Measurements from ENCODE around the gene CAMKMT.

The CAMKMT gene

DNA sequence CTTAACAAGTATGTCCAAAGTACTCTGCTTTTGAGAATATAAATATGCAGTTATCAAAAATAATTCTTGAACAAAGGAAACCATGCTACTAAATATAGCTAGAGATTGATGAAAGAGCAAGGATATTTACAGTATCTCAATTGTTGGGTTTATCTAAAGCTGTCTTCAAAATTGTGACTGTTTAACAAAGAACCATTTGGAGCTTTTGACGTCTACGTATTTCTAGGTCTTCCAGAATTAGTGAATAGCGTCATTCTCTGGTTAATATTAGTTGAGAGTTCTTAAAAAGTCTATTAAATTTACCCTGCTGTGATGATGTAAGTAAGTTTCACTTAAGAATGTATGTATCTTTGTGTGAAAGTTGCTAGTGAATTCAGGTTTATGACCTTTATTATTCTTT is 356.7 kb downstream of the CAMKMT start:
- no peak overlapping the region for H3K27ac ChIP-seq (ENCODE audit: low read depth, low read length)
- H3K9ac ChIP-seq (ENCODE audit: low read depth, low read length) = no peak overlapping the region
- H3K27me3 ChIP-seq (ENCODE audit: control insufficient read depth, insufficient read depth, low read length) = no peaks in the 10 kb centered on the region
- H3K4me1 ChIP-seq (ENCODE audit: control insufficient read depth, insufficient read depth, low read length) = peaks cover 10% of the 10 kb centered on the region
- no peaks in the 10 kb centered on the region for H3K9me3 ChIP-seq (ENCODE audit: control insufficient read depth, insufficient read depth, low read length)
- H3K4me3 ChIP-seq (ENCODE audit: low read depth, low read length) = no peak overlapping the region
- H3K36me3 ChIP-seq (ENCODE audit: control insufficient read depth, insufficient read depth, low read length) = no peaks in the 10 kb centered on the region

GRCh38 chr2:44719562-44719961 is 357.8 kb downstream of the CAMKMT start:
- Histone ChIP-seq H3K4me3 (ENCODE audit: low read depth, low read length) (no peak overlapping the region), H3K36me3 (ENCODE audit: control insufficient read depth, insufficient read depth, low read length) (no peaks in the 10 kb centered on the region), H3K27me3 (ENCODE audit: control insufficient read depth, insufficient read depth, low read length) (no peaks in the 10 kb centered on the region), H3K9me3 (ENCODE audit: control insufficient read depth, insufficient read depth, low read length) (no peaks in the 10 kb centered on the region), H3K9ac (ENCODE audit: low read depth, low read length) (no peak overlapping the region), H3K27ac (ENCODE audit: low read depth, low read length) (no peak overlapping the region), H3K4me1 (ENCODE audit: control insufficient read depth, insufficient read depth, low read length) (peaks cover 6% of the 10 kb centered on the region)

GRCh38 chr2:44722026-44722625 is 360.4 kb downstream of the CAMKMT start:
- no peaks in the 10 kb centered on the region for H3K36me3 ChIP-seq (ENCODE audit: control insufficient read depth, insufficient read depth, low read length)
- no peak overlapping the region for H3K4me3 ChIP-seq (ENCODE audit: low read depth, low read length)
- H3K27ac ChIP-seq (ENCODE audit: low read depth, low read length) = no peak overlapping the region
- no peaks in the 10 kb centered on the region for H3K9me3 ChIP-seq (ENCODE audit: control insufficient read depth, insufficient read depth, low read length)
- H3K27me3 ChIP-seq (ENCODE audit: control insufficient read depth, insufficient read depth, low read length) = no peaks in the 10 kb centered on the region
- H3K9ac ChIP-seq (ENCODE audit: low read depth, low read length) = no peak overlapping the region
- H3K4me1 ChIP-seq (ENCODE audit: control insufficient read depth, insufficient read depth, low read length) = no peaks in the 10 kb centered on the region

DNA sequence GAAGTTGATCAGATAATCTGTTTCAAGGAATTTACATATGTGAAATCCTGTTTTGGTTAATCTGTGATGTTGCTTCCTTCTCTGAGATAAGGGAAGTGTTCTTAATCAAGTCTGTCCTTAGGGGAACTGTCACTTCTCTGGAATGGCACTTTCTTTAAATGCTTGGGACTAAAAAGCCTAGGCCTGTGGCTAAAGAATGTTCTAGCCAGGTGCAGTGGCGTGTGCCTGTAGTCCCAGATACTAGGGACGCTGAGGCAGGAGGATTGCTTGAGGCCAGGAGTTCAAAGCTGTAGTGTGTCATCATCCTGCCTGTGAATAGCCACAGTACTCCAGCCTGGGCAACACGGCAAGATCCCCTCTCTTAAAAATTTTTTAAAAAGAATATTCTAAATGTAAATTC is 362.2 kb downstream of the CAMKMT start:
- H3K36me3 ChIP-seq (ENCODE audit: control insufficient read depth, insufficient read depth, low read length) = no peaks in the 10 kb centered on the region
- no peaks in the 10 kb centered on the region for H3K4me1 ChIP-seq (ENCODE audit: control insufficient read depth, insufficient read depth, low read length)
- H3K9ac ChIP-seq (ENCODE audit: low read depth, low read length) = no peak overlapping the region
- no peaks in the 10 kb centered on the region for H3K27me3 ChIP-seq (ENCODE audit: control insufficient read depth, insufficient read depth, low read length)
- H3K4me3 ChIP-seq (ENCODE audit: low read depth, low read length) = no peak overlapping the region
- no peaks in the 10 kb centered on the region for H3K9me3 ChIP-seq (ENCODE audit: control insufficient read depth, insufficient read depth, low read length)
- H3K27ac ChIP-seq (ENCODE audit: low read depth, low read length) = no peak overlapping the region

- H3K27me3 ChIP-seq (ENCODE audit: control insufficient read depth, insufficient read depth, low read length) = no peaks in the 10 kb centered on the region
Observed at GRCh38 chr2:44730593-44730992, 368.8 kb downstream of the CAMKMT start.

DNA sequence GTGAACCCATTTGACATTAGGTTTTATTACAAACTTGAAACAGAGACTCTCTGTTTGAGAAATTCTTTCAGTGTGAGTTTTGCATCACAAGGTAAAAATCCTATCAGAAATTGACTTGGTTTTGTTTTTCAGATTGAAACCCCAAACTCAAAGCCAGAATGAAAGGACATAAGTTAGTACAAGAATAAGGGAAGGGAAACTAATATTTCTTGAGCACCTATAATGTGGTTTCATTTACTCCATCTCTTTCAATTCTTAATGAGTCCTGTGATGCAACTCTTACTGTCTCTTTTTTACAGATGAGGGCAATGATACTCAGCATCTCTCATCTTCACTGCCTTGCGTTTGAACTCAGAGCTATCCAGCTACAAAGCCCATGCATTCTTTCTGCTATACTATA is 369.8 kb downstream of the CAMKMT start:
- no peak overlapping the region for H3K4me3 ChIP-seq (ENCODE audit: low read depth, low read length)
- no peak overlapping the region for H3K27ac ChIP-seq (ENCODE audit: low read depth, low read length)
- H3K4me1 ChIP-seq (ENCODE audit: control insufficient read depth, insufficient read depth, low read length) = no peaks in the 10 kb centered on the region
- no peaks in the 10 kb centered on the region for H3K27me3 ChIP-seq (ENCODE audit: control insufficient read depth, insufficient read depth, low read length)
- no peaks in the 10 kb centered on the region for H3K36me3 ChIP-seq (ENCODE audit: control insufficient read depth, insufficient read depth, low read length)
- peaks cover 3% of the 10 kb centered on the region for H3K9me3 ChIP-seq (ENCODE audit: control insufficient read depth, insufficient read depth, low read length)
- H3K9ac ChIP-seq (ENCODE audit: low read depth, low read length) = no peak overlapping the region

More at GRCh38 chr2:44730593-44730992, 368.8 kb downstream of the CAMKMT start:
- no peak overlapping the region for H3K9ac ChIP-seq (ENCODE audit: low read depth, low read length)
- no peak overlapping the region for H3K4me3 ChIP-seq (ENCODE audit: low read depth, low read length)
- no peaks in the 10 kb centered on the region for H3K36me3 ChIP-seq (ENCODE audit: control insufficient read depth, insufficient read depth, low read length)
- H3K27ac ChIP-seq (ENCODE audit: low read depth, low read length) = no peak overlapping the region
- no peaks in the 10 kb centered on the region for H3K4me1 ChIP-seq (ENCODE audit: control insufficient read depth, insufficient read depth, low read length)
- no peaks in the 10 kb centered on the region for H3K9me3 ChIP-seq (ENCODE audit: control insufficient read depth, insufficient read depth, low read length)

DNA sequence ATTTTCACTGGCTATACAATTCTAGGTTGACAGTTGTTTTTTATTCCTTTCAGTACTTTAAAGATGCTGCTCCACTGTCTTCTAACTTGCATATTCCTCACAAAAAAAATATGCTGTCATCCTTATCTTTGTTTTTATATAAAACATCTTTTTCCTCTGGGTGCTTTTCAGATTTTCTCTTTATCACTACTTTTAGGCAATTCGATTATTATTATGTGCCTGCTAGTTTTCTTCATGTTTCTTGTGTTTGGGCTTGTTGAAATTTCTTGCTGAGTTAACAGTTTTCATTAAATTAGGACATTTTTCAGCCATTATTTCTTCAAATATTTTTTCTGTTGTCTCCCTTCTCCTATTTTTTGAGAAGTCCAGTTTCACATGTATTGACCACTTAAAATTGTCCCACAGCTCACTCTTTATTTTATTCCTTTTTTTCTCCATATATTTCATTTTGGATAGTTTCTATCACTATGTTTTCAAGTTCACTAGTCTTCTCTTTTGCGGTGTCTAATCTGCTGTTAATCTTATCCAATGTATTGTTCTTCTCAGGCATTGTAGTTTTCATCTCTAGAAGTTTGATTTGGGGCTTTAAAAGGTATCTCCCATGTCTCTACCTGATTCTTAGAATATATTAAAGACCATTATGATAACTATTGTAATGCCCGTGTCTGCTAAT is 374.7 kb downstream of the CAMKMT start:
- peaks cover 7% of the 10 kb centered on the region for H3K9me3 ChIP-seq (ENCODE audit: control insufficient read depth, insufficient read depth, low read length)
- H3K9ac ChIP-seq (ENCODE audit: low read depth, low read length) = no peak overlapping the region
- H3K4me3 ChIP-seq (ENCODE audit: low read depth, low read length) = no peak overlapping the region
- H3K27ac ChIP-seq (ENCODE audit: low read depth, low read length) = no peak overlapping the region
- no peaks in the 10 kb centered on the region for H3K36me3 ChIP-seq (ENCODE audit: control insufficient read depth, insufficient read depth, low read length)
- H3K27me3 ChIP-seq (ENCODE audit: control insufficient read depth, insufficient read depth, low read length) = no peaks in the 10 kb centered on the region
- no peaks in the 10 kb centered on the region for H3K4me1 ChIP-seq (ENCODE audit: control insufficient read depth, insufficient read depth, low read length)

DNA sequence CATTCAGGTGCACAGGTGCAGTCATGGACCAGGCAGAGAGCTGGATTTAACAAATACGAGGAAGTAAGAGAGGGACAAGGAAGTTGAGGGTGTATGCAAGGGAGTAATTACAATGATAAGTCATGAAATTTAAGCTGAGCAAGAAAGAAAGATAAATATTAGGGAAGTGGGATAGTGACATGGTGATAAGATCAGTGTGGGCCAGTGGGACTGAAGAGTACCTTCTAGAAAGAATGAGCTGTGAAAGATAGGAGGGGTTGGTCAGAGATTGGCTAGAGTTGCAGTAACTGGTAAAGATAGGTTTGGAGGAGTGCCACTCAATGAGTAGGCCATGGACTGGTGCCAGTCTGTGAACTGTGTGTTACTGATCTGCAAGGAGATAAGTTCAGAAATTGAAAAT is 378.9 kb downstream of the CAMKMT start:
- no peak overlapping the region for H3K27ac ChIP-seq (ENCODE audit: low read depth, low read length)
- peaks cover 7% of the 10 kb centered on the region for H3K9me3 ChIP-seq (ENCODE audit: control insufficient read depth, insufficient read depth, low read length)
- H3K4me3 ChIP-seq (ENCODE audit: low read depth, low read length) = no peak overlapping the region
- no peaks in the 10 kb centered on the region for H3K27me3 ChIP-seq (ENCODE audit: control insufficient read depth, insufficient read depth, low read length)
- no peak overlapping the region for H3K9ac ChIP-seq (ENCODE audit: low read depth, low read length)
- H3K36me3 ChIP-seq (ENCODE audit: control insufficient read depth, insufficient read depth, low read length) = no peaks in the 10 kb centered on the region
- H3K4me1 ChIP-seq (ENCODE audit: control insufficient read depth, insufficient read depth, low read length) = peaks cover 13% of the 10 kb centered on the region

DNA sequence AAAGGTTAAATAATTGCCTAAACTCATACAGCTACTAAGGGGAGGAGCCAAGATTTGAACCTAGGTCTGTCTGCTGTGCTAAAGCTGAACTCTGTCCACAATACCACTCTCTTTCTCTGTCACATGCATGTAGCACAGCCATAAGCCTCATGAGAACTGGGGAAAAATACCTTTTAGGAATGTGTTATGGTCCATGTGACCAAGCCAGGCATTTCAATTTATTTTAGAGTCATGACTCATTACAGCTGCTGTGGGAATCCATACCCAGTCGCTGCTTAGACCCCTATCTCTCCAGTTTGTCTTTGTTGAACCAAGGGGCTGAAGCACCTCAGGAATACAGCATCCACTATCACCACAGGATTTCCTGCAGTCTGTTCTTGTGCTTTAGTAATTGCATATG is 379.8 kb downstream of the CAMKMT start:
- Histone ChIP-seq H3K9ac (ENCODE audit: low read depth, low read length) (no peak overlapping the region), H3K4me1 (ENCODE audit: control insufficient read depth, insufficient read depth, low read length) (peaks cover 21% of the 10 kb centered on the region), H3K9me3 (ENCODE audit: control insufficient read depth, insufficient read depth, low read length) (peaks cover 4% of the 10 kb centered on the region), H3K36me3 (ENCODE audit: control insufficient read depth, insufficient read depth, low read length) (no peaks in the 10 kb centered on the region), H3K27ac (ENCODE audit: low read depth, low read length) (no peak overlapping the region), H3K4me3 (ENCODE audit: low read depth, low read length) (no peak overlapping the region), H3K27me3 (ENCODE audit: control insufficient read depth, insufficient read depth, low read length) (no peaks in the 10 kb centered on the region)

DNA sequence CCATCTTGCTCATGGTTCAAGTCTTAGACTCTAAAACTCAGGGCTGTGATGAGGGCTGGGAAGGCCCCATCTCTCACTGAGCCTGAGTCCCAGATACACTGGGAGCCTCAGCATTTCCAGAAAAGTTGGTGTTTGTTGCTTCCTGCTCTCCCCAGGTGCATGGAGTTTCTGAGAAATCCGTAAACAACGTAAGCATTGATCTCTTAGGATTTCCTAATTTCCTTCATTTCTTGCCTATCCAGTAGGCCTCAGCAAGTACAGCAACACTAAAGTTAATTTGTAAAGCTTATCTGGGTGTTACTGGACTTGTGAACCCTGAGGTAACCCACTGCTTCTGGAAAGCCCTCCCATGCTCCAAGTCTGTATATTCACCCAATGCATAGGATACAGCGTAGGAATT is 380.3 kb downstream of the CAMKMT start:
- Histone ChIP-seq H3K36me3 (ENCODE audit: control insufficient read depth, insufficient read depth, low read length) (no peaks in the 10 kb centered on the region), H3K27ac (ENCODE audit: low read depth, low read length) (no peak overlapping the region), H3K9ac (ENCODE audit: low read depth, low read length) (no peak overlapping the region), H3K9me3 (ENCODE audit: control insufficient read depth, insufficient read depth, low read length) (no peaks in the 10 kb centered on the region), H3K4me1 (ENCODE audit: control insufficient read depth, insufficient read depth, low read length) (peaks cover 27% of the 10 kb centered on the region), H3K27me3 (ENCODE audit: control insufficient read depth, insufficient read depth, low read length) (no peaks in the 10 kb centered on the region), H3K4me3 (ENCODE audit: low read depth, low read length) (no peak overlapping the region)

DNA sequence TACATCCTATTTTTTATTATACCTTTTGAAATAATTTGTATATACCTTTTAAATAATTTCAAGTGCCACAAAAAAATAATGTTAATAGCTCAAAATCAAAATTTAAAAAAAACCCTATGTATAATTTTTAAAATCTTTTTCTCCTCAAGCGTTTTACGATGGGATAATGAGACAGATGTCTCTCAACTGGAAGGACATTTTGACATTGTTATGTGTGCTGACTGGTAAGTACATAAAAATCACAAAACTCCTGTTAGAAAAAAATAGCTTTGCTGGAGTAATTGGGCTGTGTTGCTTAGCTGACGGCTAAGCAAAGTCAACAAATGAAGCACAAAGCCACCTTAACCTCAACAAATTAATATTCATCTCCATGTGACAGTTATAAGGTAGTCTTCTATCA is 381.7 kb downstream of the CAMKMT start:
- no peak overlapping the region for H3K27ac ChIP-seq (ENCODE audit: low read depth, low read length)
- no peak overlapping the region for H3K4me3 ChIP-seq (ENCODE audit: low read depth, low read length)
- H3K9ac ChIP-seq (ENCODE audit: low read depth, low read length) = no peak overlapping the region
- H3K36me3 ChIP-seq (ENCODE audit: control insufficient read depth, insufficient read depth, low read length) = no peaks in the 10 kb centered on the region
- no peaks in the 10 kb centered on the region for H3K27me3 ChIP-seq (ENCODE audit: control insufficient read depth, insufficient read depth, low read length)
- no peaks in the 10 kb centered on the region for H3K9me3 ChIP-seq (ENCODE audit: control insufficient read depth, insufficient read depth, low read length)
- peaks cover 40% of the 10 kb centered on the region for H3K4me1 ChIP-seq (ENCODE audit: control insufficient read depth, insufficient read depth, low read length)

All from HUES48 (cell line).